HEK293 (cell line): ENCODE measurements around the gene NCMAP.

Experiments
- FEZF1 ChIP-seq: fragments of 450-650 bp; formaldehyde crosslinking; IDR thresholded peaks from 2 replicates; pipeline ENCODE4 v1.5.1; 2016; ENCODE audit warnings: missing biosample characterization, missing genetic modification characterization
- HOXC10 ChIP-seq: sonication (generic); formaldehyde crosslinking; IDR thresholded peaks from 2 replicates; pipeline ENCODE4 v1.8.1; 2023; ENCODE audit warnings: mild to moderate bottlenecking, missing genetic modification reagents
- KLF16 ChIP-seq: fragments of 450-650 bp; formaldehyde crosslinking; IDR thresholded peaks from 2 replicates; pipeline ENCODE4 v1.5.1; 2017; ENCODE audit warnings: missing biosample characterization, missing genetic modification characterization
- KLF9 ChIP-seq: fragments of 450-650 bp; formaldehyde crosslinking; IDR thresholded peaks from 2 replicates; pipeline ENCODE4 v1.5.1; 2016; ENCODE audit warnings: missing biosample characterization, missing genetic modification characterization, low read depth
- OVOL3 ChIP-seq: fragments of 450-650 bp; formaldehyde crosslinking; IDR thresholded peaks from 2 replicates; pipeline ENCODE4 v1.5.1; 2016; ENCODE audit warnings: missing biosample characterization, missing genetic modification characterization
- PRDM1 ChIP-seq: fragments of 450-650 bp; formaldehyde crosslinking; IDR thresholded peaks from 2 replicates; pipeline ENCODE4; 2016; ENCODE audit warnings: missing biosample characterization, missing genetic modification characterization
- RBAK ChIP-seq: fragments of 450-650 bp; formaldehyde crosslinking; IDR thresholded peaks from 2 replicates; pipeline ENCODE4 v1.5.1; 2016; ENCODE audit warnings: missing biosample characterization, missing genetic modification characterization
- SCRT2 ChIP-seq: fragments of 450-650 bp; formaldehyde crosslinking; IDR thresholded peaks from 2 replicates; pipeline ENCODE4 v1.5.1; 2016; ENCODE audit warnings: missing biosample characterization, missing genetic modification characterization
- SP2 ChIP-seq: fragments of 450-650 bp; formaldehyde crosslinking; IDR thresholded peaks from 2 replicates; pipeline ENCODE4 v1.5.1; 2016; ENCODE audit warnings: missing biosample characterization, missing genetic modification characterization
- SP3 ChIP-seq: fragments of 450-650 bp; formaldehyde crosslinking; IDR thresholded peaks from 2 replicates; pipeline ENCODE4 v1.5.1; 2016; ENCODE audit warnings: missing biosample characterization, missing genetic modification characterization
- TRIM28 ChIP-seq: IDR thresholded peaks from 2 replicates; pipeline ENCODE4 v1.6.1; 2011; ENCODE audit warnings: low read length, control low read depth, borderline replicate concordance
- ZNF148 ChIP-seq: fragments of 450-650 bp; formaldehyde crosslinking; IDR thresholded peaks from 2 replicates; pipeline ENCODE4 v1.5.0; 2017; ENCODE audit warnings: missing biosample characterization, missing genetic modification characterization, borderline replicate concordance
- ZNF175 ChIP-seq: fragments of 450-650 bp; formaldehyde crosslinking; IDR thresholded peaks from 2 replicates; pipeline ENCODE4 v1.5.1; 2016; ENCODE audit warnings: missing biosample characterization, missing genetic modification characterization
- ZNF48 ChIP-seq: fragments of 450-650 bp; formaldehyde crosslinking; IDR thresholded peaks from 2 replicates; pipeline ENCODE4 v1.5.1; 2016; ENCODE audit warnings: missing biosample characterization, missing genetic modification characterization
- ZNF518A ChIP-seq: fragments of 450-650 bp; formaldehyde crosslinking; conservative IDR thresholded peaks from 2 replicates; pipeline ENCODE4 v1.5.1; 2016; ENCODE audit warnings: low read depth, missing biosample characterization, missing genetic modification characterization
- ZNF544 ChIP-seq: fragments of 450-650 bp; formaldehyde crosslinking; IDR thresholded peaks from 2 replicates; pipeline ENCODE4 v1.5.0; 2017; ENCODE audit warnings: missing biosample characterization, missing genetic modification characterization
- ZNF555 ChIP-seq: fragments of 450-650 bp; formaldehyde crosslinking; conservative IDR thresholded peaks from 2 replicates; pipeline ENCODE4 v1.5.1; 2017; ENCODE audit warnings: missing biosample characterization, mild to moderate bottlenecking, missing genetic modification characterization, inconsistent platforms
- ZNF624 ChIP-seq: fragments of 450-650 bp; formaldehyde crosslinking; IDR thresholded peaks from 2 replicates; pipeline ENCODE4 v1.5.1; 2017; ENCODE audit warnings: missing biosample characterization, missing genetic modification characterization
- ZNF645 ChIP-seq: fragments of 450-650 bp; formaldehyde crosslinking; IDR thresholded peaks from 2 replicates; pipeline ENCODE4; 2016; ENCODE audit warnings: missing biosample characterization, missing genetic modification characterization
- ZNF768 ChIP-seq: fragments of 450-650 bp; formaldehyde crosslinking; IDR thresholded peaks from 2 replicates; pipeline ENCODE4 v1.5.1; 2018; ENCODE audit warnings: missing biosample characterization, mild to moderate bottlenecking, missing genetic modification characterization
- ZNF777 ChIP-seq: fragments of 450-650 bp; formaldehyde crosslinking; IDR thresholded peaks from 2 replicates; pipeline ENCODE4 v1.5.1; 2017; ENCODE audit warnings: missing biosample characterization, missing genetic modification characterization, borderline replicate concordance
- TF ChIP-seq, protein P1 (sequence below): fragments of 450-650 bp; formaldehyde crosslinking; IDR thresholded peaks from 2 replicates; pipeline ENCODE4 v1.5.1; 2016; ENCODE audit warnings: missing biosample characterization, missing genetic modification characterization
- TF ChIP-seq, protein P2 (sequence below): fragments of 450-650 bp; formaldehyde crosslinking; IDR thresholded peaks from 2 replicates; pipeline ENCODE4 v1.5.1; 2016; ENCODE audit warnings: missing biosample characterization, missing genetic modification characterization, low read depth

NCMAP gene

DNA sequence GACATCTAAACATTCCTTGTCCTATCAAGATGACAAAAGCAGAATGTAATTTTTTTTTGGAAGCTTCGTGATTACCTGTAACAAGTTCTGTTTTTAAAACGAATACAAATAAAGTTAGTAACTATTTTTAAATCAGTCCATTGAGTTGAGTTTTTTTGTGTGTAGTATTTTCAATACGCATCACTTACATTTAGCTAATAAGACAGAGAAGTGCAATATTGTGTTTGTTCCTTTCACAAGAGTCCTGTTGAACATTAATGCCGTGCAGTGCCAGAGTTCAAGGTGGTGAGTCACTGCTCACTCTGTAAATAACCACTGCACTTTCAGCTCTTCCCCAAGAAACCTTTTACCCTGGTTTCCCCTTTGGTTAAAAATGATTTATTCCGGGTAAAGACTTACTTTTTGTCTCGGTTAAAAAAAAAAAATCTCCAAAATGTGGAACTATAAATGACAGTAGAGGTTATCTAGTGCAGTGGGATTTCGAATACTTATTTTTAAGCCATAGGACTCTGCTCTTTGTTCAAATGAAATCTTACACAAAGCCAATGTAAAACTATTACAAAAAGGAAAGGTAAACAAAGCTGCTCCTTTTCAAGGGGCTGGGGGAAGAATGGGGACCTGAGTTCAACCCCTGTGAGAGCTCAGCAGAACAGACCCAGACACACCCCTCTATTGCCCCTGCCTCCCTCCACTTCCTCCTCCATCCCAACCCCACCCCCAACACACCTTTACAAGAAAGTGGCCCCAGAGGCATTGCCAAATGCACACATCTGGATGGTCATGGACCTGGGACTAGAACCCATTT lies 14.8 kb upstream of the NCMAP start (continued):
- TF ChIP-seq SP2 (tag by site-specific recombination), result no peak
- TF ChIP-seq HOXC10, result no peak
- no peak for TF ChIP-seq ZNF48 (tag by site-specific recombination)
- no peak for TF ChIP-seq ZNF768 (tag by site-specific recombination)
- no peak for TF ChIP-seq KLF16
- TF ChIP-seq, protein P1, sequence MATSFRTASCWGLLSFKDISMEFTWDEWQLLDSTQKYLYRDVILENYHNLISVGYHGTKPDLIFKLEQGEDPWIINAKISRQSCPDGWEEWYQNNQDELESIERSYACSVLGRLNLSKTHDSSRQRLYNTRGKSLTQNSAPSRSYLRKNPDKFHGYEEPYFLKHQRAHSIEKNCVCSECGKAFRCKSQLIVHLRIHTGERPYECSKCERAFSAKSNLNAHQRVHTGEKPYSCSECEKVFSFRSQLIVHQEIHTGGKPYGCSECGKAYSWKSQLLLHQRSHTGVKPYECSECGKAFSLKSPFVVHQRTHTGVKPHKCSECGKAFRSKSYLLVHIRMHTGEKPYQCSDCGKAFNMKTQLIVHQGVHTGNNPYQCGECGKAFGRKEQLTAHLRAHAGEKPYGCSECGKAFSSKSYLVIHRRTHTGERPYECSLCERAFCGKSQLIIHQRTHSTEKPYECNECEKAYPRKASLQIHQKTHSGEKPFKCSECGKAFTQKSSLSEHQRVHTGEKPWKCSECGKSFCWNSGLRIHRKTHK, result no peak
- TF ChIP-seq OVOL3 (tag by site-specific recombination), result no peak
- TF ChIP-seq, protein P2, sequence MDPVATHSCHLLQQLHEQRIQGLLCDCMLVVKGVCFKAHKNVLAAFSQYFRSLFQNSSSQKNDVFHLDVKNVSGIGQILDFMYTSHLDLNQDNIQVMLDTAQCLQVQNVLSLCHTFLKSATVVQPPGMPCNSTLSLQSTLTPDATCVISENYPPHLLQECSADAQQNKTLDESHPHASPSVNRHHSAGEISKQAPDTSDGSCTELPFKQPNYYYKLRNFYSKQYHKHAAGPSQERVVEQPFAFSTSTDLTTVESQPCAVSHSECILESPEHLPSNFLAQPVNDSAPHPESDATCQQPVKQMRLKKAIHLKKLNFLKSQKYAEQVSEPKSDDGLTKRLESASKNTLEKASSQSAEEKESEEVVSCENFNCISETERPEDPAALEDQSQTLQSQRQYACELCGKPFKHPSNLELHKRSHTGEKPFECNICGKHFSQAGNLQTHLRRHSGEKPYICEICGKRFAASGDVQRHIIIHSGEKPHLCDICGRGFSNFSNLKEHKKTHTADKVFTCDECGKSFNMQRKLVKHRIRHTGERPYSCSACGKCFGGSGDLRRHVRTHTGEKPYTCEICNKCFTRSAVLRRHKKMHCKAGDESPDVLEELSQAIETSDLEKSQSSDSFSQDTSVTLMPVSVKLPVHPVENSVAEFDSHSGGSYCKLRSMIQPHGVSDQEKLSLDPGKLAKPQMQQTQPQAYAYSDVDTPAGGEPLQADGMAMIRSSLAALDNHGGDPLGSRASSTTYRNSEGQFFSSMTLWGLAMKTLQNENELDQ, result no peak
- TF ChIP-seq KLF9 (tag by site-specific recombination), result 0 out of 2 replicates have a peak, but pooled peaks have one; percentile 24
- TF ChIP-seq SCRT2 (tag by site-specific recombination), result peak; percentile 83
- TF ChIP-seq ZNF624 (tag by site-specific recombination), result no peak
- no peak for TF ChIP-seq ZNF555 (tag by site-specific recombination)
- TF ChIP-seq ZNF777 (tag by site-specific recombination), result no peak
- no peak for TF ChIP-seq TRIM28
- TF ChIP-seq PRDM1 (tag by site-specific recombination), result peak; percentile 85
- no peak for TF ChIP-seq ZNF518A (tag by site-specific recombination)
- TF ChIP-seq ZNF544 (tag by site-specific recombination), result no peak
- no peak for TF ChIP-seq ZNF148 (tag by site-specific recombination)
- TF ChIP-seq ZNF645 (tag by site-specific recombination), result no peak
- TF ChIP-seq FEZF1 (tag by site-specific recombination), result no peak
- no peak for TF ChIP-seq SP3
- TF ChIP-seq RBAK (tag by site-specific recombination), result no peak
- no peak for TF ChIP-seq ZNF175 (tag by site-specific recombination)
